Cardiac muscle cell (in vitro differentiated cells and primary cell): ENCODE measurements around the gene CDC42EP1. TPM values are rescaled to one million over a fixed set of nuclear protein-coding genes. Genes with fewer than 3 reads are reported as not detected.
"Not testable (repeated sequence)": the region's sequence is repeated elsewhere in the genome, so short reads cannot be mapped to it uniquely, and the experiment has no call there.

Experiments
- DNase-seq, 2 donors: peaks; one replicate each; pipeline versions ENCODE4 v3.0.0 to v3.0.0-alpha.2; 2010 to 2017; ENCODE audit warnings: low read depth in 1 of 2, low spot score in 1 of 2
- H3K27ac ChIP-seq: fragments of 200-600 bp; sonication (generic); 2 replicates; pipeline ENCODE4 v1.5.1; 2016
- H3K27me3 ChIP-seq: fragments of 200-600 bp; sonication (generic); 2 replicates; pipeline ENCODE4 v1.6.0; 2016; ENCODE audit warnings: control low read depth
- H3K36me3 ChIP-seq: fragments of 200-600 bp; sonication (generic); 2 replicates; pipeline ENCODE4 v1.5.1; 2016; ENCODE audit warnings: control low read depth
- H3K4me1 ChIP-seq: fragments of 200-600 bp; sonication (generic); 2 replicates; pipeline ENCODE4 v1.8.1; 2017; ENCODE audit warnings: low read depth, mild to moderate bottlenecking, mixed run types
- H3K4me3 ChIP-seq: fragments of 200-600 bp; sonication (generic); 2 replicates; pipeline ENCODE4 v1.5.1; 2016; ENCODE audit warnings: mild to moderate bottlenecking
- H3K9me3 ChIP-seq: fragments of 200-600 bp; sonication (generic); 2 replicates; pipeline ENCODE4 v1.5.1; 2017; ENCODE audit warnings: low read depth, mild to moderate bottlenecking, control low read depth
- polyA plus RNA-seq: library from polyadenylated mRNA; unstranded; fragments of >200 nt; fragmentation: Nextera tagmentation; extraction: Ambion mirVana; gene quantifications from 2 replicates; pipeline ENCODE4 v1.2.1, GENCODE V29; 2016
- total RNA-seq: library from RNA; depleted of rRNA; stranded (reverse); fragments of >200 nt; gene quantifications from 2 replicates; pipeline ENCODE4 v1.2.3, GENCODE V29; 2016
- TF ChIP-seq, protein P1 (sequence below): IDR thresholded peaks from 2 replicates; pipeline ENCODE4 v1.5.1; 2012; ENCODE audit warnings: low read depth, mild to moderate bottlenecking, low read length

Gene CDC42EP1
- total and polyA plus RNA-seq, 2 experiments from 2014 or later: 10.9 to 12.7 TPM

DNA sequence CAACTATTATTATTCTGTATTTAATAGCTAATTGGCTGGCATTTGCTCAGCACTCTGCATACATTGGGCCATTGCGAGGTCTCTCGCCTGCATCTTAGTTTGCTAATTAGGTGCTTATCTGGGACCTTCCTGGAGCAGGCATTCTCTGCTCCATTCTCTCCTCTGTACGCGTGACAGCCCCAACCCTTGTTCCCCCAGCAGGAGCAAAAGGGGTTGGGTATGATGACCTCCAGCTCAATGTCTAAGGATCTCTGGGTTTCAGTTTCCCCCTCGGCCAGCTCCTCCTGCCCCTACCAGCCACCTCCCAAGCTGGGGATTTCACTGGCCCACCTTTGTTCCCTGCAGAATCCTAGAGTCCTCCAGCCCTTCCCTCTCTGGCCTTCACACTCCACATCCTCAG lies 29.4 kb downstream of the CDC42EP1 start:
- DNase-seq: no peak
- no peaks in the 10 kb centered on the region for H3K4me1 ChIP-seq
- H3K27ac ChIP-seq: no peak overlapping the region
- H3K36me3 ChIP-seq: no peaks in the 10 kb centered on the region
- no peaks in the 10 kb centered on the region for H3K27me3 ChIP-seq
- no peaks in the 10 kb centered on the region for H3K9me3 ChIP-seq
- TF ChIP-seq, protein P1, sequence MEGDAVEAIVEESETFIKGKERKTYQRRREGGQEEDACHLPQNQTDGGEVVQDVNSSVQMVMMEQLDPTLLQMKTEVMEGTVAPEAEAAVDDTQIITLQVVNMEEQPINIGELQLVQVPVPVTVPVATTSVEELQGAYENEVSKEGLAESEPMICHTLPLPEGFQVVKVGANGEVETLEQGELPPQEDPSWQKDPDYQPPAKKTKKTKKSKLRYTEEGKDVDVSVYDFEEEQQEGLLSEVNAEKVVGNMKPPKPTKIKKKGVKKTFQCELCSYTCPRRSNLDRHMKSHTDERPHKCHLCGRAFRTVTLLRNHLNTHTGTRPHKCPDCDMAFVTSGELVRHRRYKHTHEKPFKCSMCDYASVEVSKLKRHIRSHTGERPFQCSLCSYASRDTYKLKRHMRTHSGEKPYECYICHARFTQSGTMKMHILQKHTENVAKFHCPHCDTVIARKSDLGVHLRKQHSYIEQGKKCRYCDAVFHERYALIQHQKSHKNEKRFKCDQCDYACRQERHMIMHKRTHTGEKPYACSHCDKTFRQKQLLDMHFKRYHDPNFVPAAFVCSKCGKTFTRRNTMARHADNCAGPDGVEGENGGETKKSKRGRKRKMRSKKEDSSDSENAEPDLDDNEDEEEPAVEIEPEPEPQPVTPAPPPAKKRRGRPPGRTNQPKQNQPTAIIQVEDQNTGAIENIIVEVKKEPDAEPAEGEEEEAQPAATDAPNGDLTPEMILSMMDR: no peak
- no peak overlapping the region for H3K4me3 ChIP-seq

- H3K36me3 ChIP-seq, DNase-seq, H3K9me3 ChIP-seq, H3K4me1 ChIP-seq, H3K27me3 ChIP-seq, H3K27ac ChIP-seq, H3K4me3 ChIP-seq: not testable (repeated sequence)
Measured at GRCh38 chr22:37591081-37591480, 30.8 kb downstream of the CDC42EP1 start.

- H3K27me3 ChIP-seq: no peaks in the 10 kb centered on the region
- H3K4me1 ChIP-seq: no peaks in the 10 kb centered on the region
- H3K27ac ChIP-seq: no peak overlapping the region
- H3K9me3 ChIP-seq: no peaks in the 10 kb centered on the region
- TF ChIP-seq, protein P1: no peak
- no peak for DNase-seq
- H3K36me3 ChIP-seq: no peaks in the 10 kb centered on the region
- no peak overlapping the region for H3K4me3 ChIP-seq
Measured at GRCh38 chr22:37591823-37592404, 31.6 kb downstream of the CDC42EP1 start.

- no peak overlapping the region for H3K27ac ChIP-seq
- no peaks in the 10 kb centered on the region for H3K4me1 ChIP-seq
- H3K27me3 ChIP-seq: no peaks in the 10 kb centered on the region
- TF ChIP-seq, protein P1: no peak
- no peak overlapping the region for H3K4me3 ChIP-seq
- H3K9me3 ChIP-seq: no peaks in the 10 kb centered on the region
- DNase-seq: no peak
- H3K36me3 ChIP-seq: no peaks in the 10 kb centered on the region
Measured at GRCh38 chr22:37594237-37594636, 34.0 kb downstream of the CDC42EP1 start.

DNA sequence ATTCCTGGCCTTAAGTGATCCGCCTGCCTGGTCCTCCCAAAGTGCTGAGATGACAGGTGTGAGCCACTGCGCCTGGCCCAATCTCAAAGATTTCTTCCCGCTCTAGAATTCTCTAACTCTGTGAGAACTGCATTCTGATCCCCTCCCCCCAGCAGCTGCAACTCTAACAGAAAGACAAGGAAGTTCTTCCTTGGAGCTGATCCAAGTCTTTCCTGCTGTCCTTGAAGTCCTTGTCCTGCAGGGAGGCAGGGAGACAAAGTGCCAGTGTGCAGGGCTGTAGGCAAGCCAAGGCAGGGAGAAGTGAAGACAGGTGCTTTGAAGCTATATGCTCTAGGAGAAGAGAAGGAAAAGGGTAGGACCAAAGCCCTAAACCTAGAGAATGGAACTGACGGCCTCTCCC lies 38.9 kb downstream of the CDC42EP1 start:
- H3K36me3 ChIP-seq: no peaks in the 10 kb centered on the region
- no peak for DNase-seq
- H3K4me1 ChIP-seq: peaks cover 5% of the 10 kb centered on the region
- TF ChIP-seq, protein P1: no peak
- no peaks in the 10 kb centered on the region for H3K9me3 ChIP-seq
- H3K27ac ChIP-seq: no peak overlapping the region
- H3K4me3 ChIP-seq: no peak overlapping the region
- H3K27me3 ChIP-seq: no peaks in the 10 kb centered on the region

- TF ChIP-seq, protein P1: no peak
- DNase-seq: peak in 1 of 2 donors; percentile 14
- Histone ChIP-seq H3K27me3 (no peaks in the 10 kb centered on the region), H3K27ac (peak overlapping the region; percentile 54), H3K4me1 (peaks cover 5% of the 10 kb centered on the region), H3K36me3 (no peaks in the 10 kb centered on the region), H3K9me3 (no peaks in the 10 kb centered on the region), H3K4me3 (no peak overlapping the region)
Measured at GRCh38 chr22:37601203-37601539, 40.9 kb downstream of the CDC42EP1 start.
